Peyer's patch (tissue), 4 donors: ENCODE results near the gene PLAC1.

Experiments used
- POLR2A ChIP-seq, 2 donors: fragments of 450-650 bp; IDR thresholded peaks; one replicate each; pipeline ENCODE4 v1.5.1; 2017; ENCODE audit warnings: antibody characterized with exemption in 2 of 2, mild to moderate bottlenecking in 2 of 2, moderate library complexity in 2 of 2
- TF ChIP-seq, protein P1 (sequence below), 6 experiments: fragments of 450-650 bp in 4 of 6; fragments of 200-600 bp in 2 of 6; sonication (generic) in 1 of 6; IDR thresholded peaks; one replicate each; pipeline ENCODE4 v1.5.1; 2017 to 2019; ENCODE audit warnings: antibody characterized with exemption in 6 of 6, mild to moderate bottlenecking in 3 of 6, moderate library complexity in 1 of 6

DNA sequence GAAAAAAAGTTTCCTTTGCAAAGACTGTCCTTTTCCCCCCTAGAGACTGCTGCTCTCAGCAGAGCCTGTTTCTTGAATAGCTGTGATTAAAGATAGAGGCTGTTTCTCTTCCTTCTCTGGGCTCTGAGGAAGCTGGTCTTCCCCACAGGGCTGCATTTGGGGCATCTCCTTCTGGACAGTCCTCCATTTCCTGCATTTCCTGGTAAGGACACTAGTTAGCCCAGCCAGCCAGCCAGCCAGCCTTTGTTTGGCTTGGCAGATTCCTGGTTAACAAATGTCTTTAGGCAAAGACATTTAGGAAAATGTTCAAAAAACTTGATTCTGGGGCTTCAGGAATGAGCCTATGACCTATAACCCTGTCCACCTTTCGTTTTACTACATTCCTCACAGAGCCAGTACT, 34.0 kb upstream of the PLAC1 start:
- TF ChIP-seq, protein P1, sequence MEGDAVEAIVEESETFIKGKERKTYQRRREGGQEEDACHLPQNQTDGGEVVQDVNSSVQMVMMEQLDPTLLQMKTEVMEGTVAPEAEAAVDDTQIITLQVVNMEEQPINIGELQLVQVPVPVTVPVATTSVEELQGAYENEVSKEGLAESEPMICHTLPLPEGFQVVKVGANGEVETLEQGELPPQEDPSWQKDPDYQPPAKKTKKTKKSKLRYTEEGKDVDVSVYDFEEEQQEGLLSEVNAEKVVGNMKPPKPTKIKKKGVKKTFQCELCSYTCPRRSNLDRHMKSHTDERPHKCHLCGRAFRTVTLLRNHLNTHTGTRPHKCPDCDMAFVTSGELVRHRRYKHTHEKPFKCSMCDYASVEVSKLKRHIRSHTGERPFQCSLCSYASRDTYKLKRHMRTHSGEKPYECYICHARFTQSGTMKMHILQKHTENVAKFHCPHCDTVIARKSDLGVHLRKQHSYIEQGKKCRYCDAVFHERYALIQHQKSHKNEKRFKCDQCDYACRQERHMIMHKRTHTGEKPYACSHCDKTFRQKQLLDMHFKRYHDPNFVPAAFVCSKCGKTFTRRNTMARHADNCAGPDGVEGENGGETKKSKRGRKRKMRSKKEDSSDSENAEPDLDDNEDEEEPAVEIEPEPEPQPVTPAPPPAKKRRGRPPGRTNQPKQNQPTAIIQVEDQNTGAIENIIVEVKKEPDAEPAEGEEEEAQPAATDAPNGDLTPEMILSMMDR (IDR thresholded peaks at IDR 0.05), result no peak
- TF ChIP-seq POLR2A (IDR thresholded peaks at IDR 0.05), result no peak
